WTC11 (cell line): ENCODE results near the gene LCN1. TPM values are rescaled to one million over a fixed set of nuclear protein-coding genes. Genes with fewer than 3 reads are reported as not detected.

Experiments
- ATAC-seq: fragments of 200-7000 bp; cut with Tn5 transposase; 2 replicates; pipeline ENCODE4 v1.10.0; 2021; ENCODE audit warnings: mild to moderate bottlenecking, moderate library complexity
- CTCF ChIA-PET: fragments of 300-600 bp; sonication (Branson Sonifier 250); formaldehyde crosslinking; loops from one replicate; lab custom pipeline; 2021; ENCODE audit warnings: antibody characterized with exemption; lab: Charles Lee
- POLR2A ChIA-PET: fragments of 350-600 bp; sonication (Branson Sonifier 250); formaldehyde crosslinking; loops from one replicate; lab custom pipeline; 2021; ENCODE audit warnings: antibody characterized with exemption; lab: Charles Lee
- DNase-seq: peaks from one replicate; pipeline ENCODE4 v3.0.0; 2021; ENCODE audit warnings: low spot score
- H3K27ac Mint-ChIP-seq: 2 replicates; pipeline ENCODE4 v1.8.0; 2021; ENCODE audit warnings: mixed read lengths
- H3K27me3 Mint-ChIP-seq: 2 replicates; pipeline ENCODE4 v1.8.0; 2021; ENCODE audit warnings: low read depth, mild to moderate bottlenecking, moderate library complexity, mixed read lengths
- H3K36me3 Mint-ChIP-seq: 2 replicates; pipeline ENCODE4 v1.8.0; 2021; ENCODE audit warnings: mixed read lengths
- H3K4me1 Mint-ChIP-seq: 2 replicates; pipeline ENCODE4 v1.8.0; 2022; ENCODE audit warnings: mixed read lengths
- H3K4me3 Mint-ChIP-seq: 2 replicates; pipeline ENCODE4 v1.8.0; 2021; ENCODE audit warnings: mild to moderate bottlenecking, moderate library complexity, mixed read lengths
- H3K9me3 Mint-ChIP-seq: 2 replicates; pipeline ENCODE4 v1.8.0; 2021; ENCODE audit warnings: mixed read lengths
- ARID4B ChIP-seq: sonication (generic); formaldehyde crosslinking; IDR thresholded peaks from 2 replicates; pipeline ENCODE4 v1.8.0; 2023; ENCODE audit warnings: missing genetic modification reagents, mild to moderate bottlenecking, borderline replicate concordance
- ATF1 ChIP-seq: sonication (generic); formaldehyde crosslinking; IDR thresholded peaks from 2 replicates; pipeline ENCODE4 v1.8.1; 2023; ENCODE audit warnings: mild to moderate bottlenecking, moderate library complexity, missing genetic modification reagents
- ATF3 ChIP-seq: sonication (generic); formaldehyde crosslinking; conservative IDR thresholded peaks from 2 replicates; pipeline ENCODE4 v1.8.1; 2022; ENCODE audit warnings: mild to moderate bottlenecking, missing genetic modification reagents
- CDX4 ChIP-seq: fragments of 250-450 bp; sonication (Bioruptor Pico); IDR thresholded peaks from 2 replicates; pipeline ENCODE4 v1.9.0; 2021; ENCODE audit warnings: moderate library complexity, mild to moderate bottlenecking, inconsistent platforms, borderline replicate concordance
- CREB1 ChIP-seq: sonication (generic); formaldehyde crosslinking; IDR thresholded peaks from 2 replicates; pipeline ENCODE4 v1.8.0; 2023; ENCODE audit warnings: mild to moderate bottlenecking, missing genetic modification reagents
- E2F5 ChIP-seq: sonication (generic); formaldehyde crosslinking; IDR thresholded peaks from 2 replicates; pipeline ENCODE4 v1.8.1; 2022; ENCODE audit warnings: mild to moderate bottlenecking, moderate library complexity, missing genetic modification reagents
- ERG ChIP-seq: fragments of 250-450 bp; sonication (Bioruptor Pico); IDR thresholded peaks from 2 replicates; pipeline ENCODE4 v1.8.0; 2021; ENCODE audit warnings: mild to moderate bottlenecking
- FOXP1 ChIP-seq: sonication (generic); formaldehyde crosslinking; IDR thresholded peaks from 2 replicates; pipeline ENCODE4 v1.8.0; 2022; ENCODE audit warnings: missing genetic modification reagents, mild to moderate bottlenecking, moderate library complexity, borderline replicate concordance
- FOXP4 ChIP-seq: sonication (generic); formaldehyde crosslinking; IDR thresholded peaks from 2 replicates; pipeline ENCODE4 v1.8.0; 2022; ENCODE audit warnings: mild to moderate bottlenecking, missing genetic modification reagents
- HMGA2 ChIP-seq: fragments of 250-450 bp; sonication (Bioruptor Pico); IDR thresholded peaks from 2 replicates; pipeline ENCODE4 v1.4.0; 2021; ENCODE audit warnings: mild to moderate bottlenecking, moderate library complexity
- HMGXB4 ChIP-seq: sonication (generic); formaldehyde crosslinking; IDR thresholded peaks from 2 replicates; pipeline ENCODE4 v1.8.1; 2023; ENCODE audit warnings: mild to moderate bottlenecking, moderate library complexity, missing genetic modification reagents
- IRF2 ChIP-seq: sonication (generic); formaldehyde crosslinking; IDR thresholded peaks from 2 replicates; pipeline ENCODE4 v1.8.0; 2022; ENCODE audit warnings: low read depth, missing genetic modification reagents, borderline replicate concordance
- MAX ChIP-seq: sonication (generic); formaldehyde crosslinking; IDR thresholded peaks from 2 replicates; pipeline ENCODE4 v1.8.0; 2022; ENCODE audit warnings: mild to moderate bottlenecking, missing genetic modification reagents
- MYBL2 ChIP-seq: sonication (generic); formaldehyde crosslinking; IDR thresholded peaks from 2 replicates; pipeline ENCODE4 v1.8.1; 2023; ENCODE audit warnings: mild to moderate bottlenecking, moderate library complexity, missing genetic modification reagents
- NFYB ChIP-seq: sonication (generic); formaldehyde crosslinking; conservative IDR thresholded peaks from 2 replicates; pipeline ENCODE4 v1.8.0; 2022; ENCODE audit warnings: low read depth, missing genetic modification reagents
- RELA ChIP-seq: sonication (generic); formaldehyde crosslinking; IDR thresholded peaks from 2 replicates; pipeline ENCODE4 v1.8.1; 2022; ENCODE audit warnings: missing genetic modification reagents, mild to moderate bottlenecking, borderline replicate concordance
- TCF7 ChIP-seq: sonication (generic); formaldehyde crosslinking; IDR thresholded peaks from 2 replicates; pipeline ENCODE4 v1.8.0; 2022; ENCODE audit warnings: mild to moderate bottlenecking, low read depth, missing genetic modification reagents, moderate library complexity
- TEAD1 ChIP-seq: sonication (generic); formaldehyde crosslinking; IDR thresholded peaks from 2 replicates; pipeline ENCODE4 v1.8.0; 2022; ENCODE audit warnings: mild to moderate bottlenecking, missing genetic modification reagents
- ZBTB21 ChIP-seq: sonication (generic); formaldehyde crosslinking; IDR thresholded peaks from 2 replicates; pipeline ENCODE4 v1.8.1; 2023; ENCODE audit warnings: mild to moderate bottlenecking, missing genetic modification reagents, borderline replicate concordance
- ZNF263 ChIP-seq: sonication (generic); formaldehyde crosslinking; IDR thresholded peaks from 2 replicates; pipeline ENCODE4 v1.8.1; 2022; ENCODE audit warnings: low read depth, mild to moderate bottlenecking, moderate library complexity, missing genetic modification reagents
- ZNF512 ChIP-seq: sonication (generic); formaldehyde crosslinking; IDR thresholded peaks from 2 replicates; pipeline ENCODE4 v1.8.1; 2022; ENCODE audit warnings: missing genetic modification reagents, borderline replicate concordance
- total RNA-seq: library from RNA; stranded (reverse); gene quantifications from 3 replicates; pipeline ENCODE4 v1.2.3, GENCODE V29; 2021

LCN1 gene
- total RNA-seq, 1 experiment from 2014 or later, result not detected

- no peak for TF ChIP-seq FOXP4 (CRISPR knock-in tag)
- no peak for TF ChIP-seq ARID4B
- TF ChIP-seq CDX4, result no peak
- TF ChIP-seq, all 79 proteins: peak for 0
These were observed 1.7 kb downstream of the LCN1 start (continued) for GRCh38 chr9:135522931-135523330.

GRCh38 chr9:135523521-135524129 lies 2.4 kb downstream of the LCN1 start:
- Mint-ChIP-seq H3K36me3 (no peaks in the 10 kb centered on the region), H3K4me3 (no peak overlapping the region), H3K27me3 (no peaks in the 10 kb centered on the region), H3K27ac (no peak overlapping the region), H3K9me3 (peaks cover 7% of the 10 kb centered on the region), H3K4me1 (peaks cover 9% of the 10 kb centered on the region)
- DNase-seq (no peak), ATAC-seq (peak; percentile 23; the same call in 1 of the 2 replicates)
- no peak for TF ChIP-seq ATF1 (CRISPR knock-in tag)
- no peak for TF ChIP-seq FOXP1 (CRISPR knock-in tag)
- TF ChIP-seq IRF2 (CRISPR knock-in tag), result no peak
- TF ChIP-seq ERG (CRISPR knock-in tag), result no peak
- no peak for TF ChIP-seq ZNF512 (CRISPR knock-in tag)
- TF ChIP-seq E2F5 (CRISPR knock-in tag), result no peak
- TF ChIP-seq ATF3 (CRISPR knock-in tag), result no peak
- TF ChIP-seq MYBL2 (CRISPR knock-in tag), result no peak
- no peak for TF ChIP-seq ZNF263 (CRISPR knock-in tag)
- TF ChIP-seq TEAD1, result no peak
- TF ChIP-seq MAX, result no peak
- no peak for TF ChIP-seq CDX4
- no peak for TF ChIP-seq NFYB
- no peak for TF ChIP-seq ZBTB21 (CRISPR knock-in tag)
- TF ChIP-seq HMGXB4 (CRISPR knock-in tag), result no peak
- no peak for TF ChIP-seq HMGA2 (CRISPR knock-in tag)
- no peak for TF ChIP-seq RELA (CRISPR knock-in tag)
- no peak for TF ChIP-seq CREB1 (CRISPR knock-in tag)
- TF ChIP-seq TCF7 (CRISPR knock-in tag), result no peak
- CTCF ChIA-PET, result interaction anchor here (1.2 to 5.6 kb wide), 2 partner anchors 18 to 264 kb away, joined by 3 to 42 read pairs; no protein-coding TSS in a partner anchor
- POLR2A ChIA-PET, result no interaction called here
